Astrocyte (in vitro differentiated cells and primary cell): ENCODE measurements around the gene LRMDA. TPM values are rescaled to one million over a fixed set of nuclear protein-coding genes. Genes with fewer than 3 reads are reported as not detected.

ENCODE experiments used
- DNase-seq: peaks from one replicate; pipeline ENCODE4 v3.0.0-alpha.2; 2010; ENCODE audit warnings: low read depth
- FAIRE-seq: peaks from 2 replicates; lab custom pipeline; 2011; peaks lifted over from hg19 to GRCh38; lab: Jason Lieb, UNC
- H2AFZ ChIP-seq: 2 replicates; pipeline ENCODE4 v1.6.0; 2012; ENCODE audit warnings: low read depth, low read length, inconsistent platforms
- H3K27ac ChIP-seq: 2 replicates; pipeline ENCODE4 v1.5.1; 2011; ENCODE audit warnings: low read depth, low read length, inconsistent platforms
- H3K27me3 ChIP-seq: 2 replicates; pipeline ENCODE4 v1.6.0; 2011; ENCODE audit warnings: low read length, inconsistent platforms; ENCODE audit not compliant: insufficient read depth
- H3K36me3 ChIP-seq: 2 replicates; pipeline ENCODE4 v1.5.1; 2011; ENCODE audit warnings: low read length, inconsistent platforms; ENCODE audit not compliant: insufficient read depth
- H3K4me1 ChIP-seq: 2 replicates; pipeline ENCODE4 v1.5.1; 2011; ENCODE audit warnings: low read length, inconsistent platforms; ENCODE audit not compliant: insufficient read depth
- H3K4me2 ChIP-seq: 2 replicates; pipeline ENCODE4 v1.6.0; 2012; ENCODE audit warnings: low read length, inconsistent platforms
- H3K4me3 ChIP-seq: 2 replicates; pipeline ENCODE4 v1.5.1; 2011; ENCODE audit warnings: low read depth, mild to moderate bottlenecking, low read length, inconsistent platforms; ENCODE audit not compliant: insufficient read depth
- H3K79me2 ChIP-seq: 2 replicates; pipeline ENCODE4 v1.6.0; 2012; ENCODE audit warnings: mild to moderate bottlenecking, low read length, inconsistent platforms; ENCODE audit not compliant: insufficient read depth
- H3K9ac ChIP-seq: 2 replicates; pipeline ENCODE4 v1.6.0; 2012; ENCODE audit warnings: mild to moderate bottlenecking, low read length, inconsistent platforms
- H3K9me3 ChIP-seq: 2 replicates; pipeline ENCODE4 v1.5.1; 2012; ENCODE audit warnings: low read depth, mild to moderate bottlenecking, low read length, inconsistent platforms; ENCODE audit not compliant: insufficient read depth
- H4K20me1 ChIP-seq: 2 replicates; pipeline ENCODE4 v1.6.0; 2012; ENCODE audit warnings: low read length, inconsistent platforms; ENCODE audit not compliant: insufficient read depth
- H3K27ac Mint-ChIP-seq: one replicate; pipeline ENCODE4 v1.8.0; 2021; ENCODE audit warnings: mild to moderate bottlenecking, mixed read lengths; ENCODE audit not compliant: unreplicated experiment
- H3K27me3 Mint-ChIP-seq: one replicate; pipeline ENCODE4 v1.8.0; 2021; ENCODE audit warnings: low read depth, mixed read lengths; ENCODE audit not compliant: unreplicated experiment
- H3K36me3 Mint-ChIP-seq: one replicate; pipeline ENCODE4 v1.8.0; 2021; ENCODE audit warnings: low read depth, mixed read lengths; ENCODE audit not compliant: unreplicated experiment
- H3K4me1 Mint-ChIP-seq: one replicate; pipeline ENCODE4 v1.8.0; 2021; ENCODE audit warnings: low read depth, mixed read lengths; ENCODE audit not compliant: unreplicated experiment
- H3K4me3 Mint-ChIP-seq: one replicate; pipeline ENCODE4 v1.8.0; 2021; ENCODE audit warnings: mild to moderate bottlenecking, moderate library complexity, mixed read lengths; ENCODE audit not compliant: unreplicated experiment
- H3K9me3 Mint-ChIP-seq: one replicate; pipeline ENCODE4 v1.8.0; 2021; ENCODE audit warnings: mild to moderate bottlenecking, mixed read lengths; ENCODE audit not compliant: unreplicated experiment
- EZH2 ChIP-seq: IDR thresholded peaks from 2 replicates; pipeline ENCODE4 v1.6.1; 2012; ENCODE audit warnings: mild to moderate bottlenecking, low read length, inconsistent platforms; ENCODE audit not compliant: insufficient read depth
- total RNA-seq: library from RNA; stranded (reverse); gene quantifications from 2 replicates; pipeline ENCODE4 v1.2.1, GENCODE V29; 2021
- TF ChIP-seq, protein P1 (sequence below): IDR thresholded peaks from 2 replicates; pipeline ENCODE4 v1.5.1; 2011; ENCODE audit warnings: low read depth, mild to moderate bottlenecking, inconsistent platforms, low read length, moderate library complexity; ENCODE audit not compliant: insufficient read depth

The LRMDA gene
- total RNA-seq, 1 donor from 2014 or later, result 2.7 TPM

GRCh38 chr10:75634947-75635346 is 203.5 kb downstream of the LRMDA start:
- Histone ChIP-seq H3K36me3 (no peaks in the 10 kb centered on the region), H3K4me1 (no peaks in the 10 kb centered on the region), H3K4me2 (no peak overlapping the region), H3K9ac (no peak overlapping the region), H3K9me3 (no peaks in the 10 kb centered on the region), H3K27me3 (peaks cover 9% of the 10 kb centered on the region), H3K79me2 (no peaks in the 10 kb centered on the region), H3K4me3 (no peak overlapping the region), H4K20me1 (no peaks in the 10 kb centered on the region), H2AFZ (no peak overlapping the region), H3K27ac (no peak overlapping the region)
- Mint-ChIP-seq H3K4me3 (no peak overlapping the region), H3K27me3 (peaks cover 19% of the 10 kb centered on the region), H3K9me3 (peaks cover 4% of the 10 kb centered on the region), H3K4me1 (peaks cover 2% of the 10 kb centered on the region), H3K27ac (no peak overlapping the region), H3K36me3 (no peaks in the 10 kb centered on the region)
- TF ChIP-seq, protein P1, sequence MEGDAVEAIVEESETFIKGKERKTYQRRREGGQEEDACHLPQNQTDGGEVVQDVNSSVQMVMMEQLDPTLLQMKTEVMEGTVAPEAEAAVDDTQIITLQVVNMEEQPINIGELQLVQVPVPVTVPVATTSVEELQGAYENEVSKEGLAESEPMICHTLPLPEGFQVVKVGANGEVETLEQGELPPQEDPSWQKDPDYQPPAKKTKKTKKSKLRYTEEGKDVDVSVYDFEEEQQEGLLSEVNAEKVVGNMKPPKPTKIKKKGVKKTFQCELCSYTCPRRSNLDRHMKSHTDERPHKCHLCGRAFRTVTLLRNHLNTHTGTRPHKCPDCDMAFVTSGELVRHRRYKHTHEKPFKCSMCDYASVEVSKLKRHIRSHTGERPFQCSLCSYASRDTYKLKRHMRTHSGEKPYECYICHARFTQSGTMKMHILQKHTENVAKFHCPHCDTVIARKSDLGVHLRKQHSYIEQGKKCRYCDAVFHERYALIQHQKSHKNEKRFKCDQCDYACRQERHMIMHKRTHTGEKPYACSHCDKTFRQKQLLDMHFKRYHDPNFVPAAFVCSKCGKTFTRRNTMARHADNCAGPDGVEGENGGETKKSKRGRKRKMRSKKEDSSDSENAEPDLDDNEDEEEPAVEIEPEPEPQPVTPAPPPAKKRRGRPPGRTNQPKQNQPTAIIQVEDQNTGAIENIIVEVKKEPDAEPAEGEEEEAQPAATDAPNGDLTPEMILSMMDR, result no peak
- TF ChIP-seq EZH2, result no peak
- FAIRE-seq, result no peak
- no peak for DNase-seq

DNA sequence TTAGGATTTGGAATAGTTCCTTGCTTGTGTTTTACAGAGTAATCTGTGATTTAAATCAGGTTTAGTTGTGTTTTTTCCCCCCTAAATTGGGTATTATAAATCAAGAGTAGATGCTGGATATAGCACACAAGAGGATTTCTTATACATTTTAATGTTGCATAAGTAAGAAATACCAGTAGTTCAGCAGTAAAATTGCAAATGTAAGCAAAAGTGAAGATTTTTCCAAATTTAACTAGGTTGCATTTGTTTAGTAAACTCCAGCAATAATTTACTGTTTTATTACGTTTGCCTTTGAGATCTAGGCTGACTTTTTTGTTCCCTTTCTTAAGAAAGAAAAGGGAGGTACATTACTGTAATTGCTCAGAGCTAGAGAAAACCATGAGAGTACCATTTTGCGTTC is 207.3 kb downstream of the LRMDA start:
- Histone ChIP-seq H3K27me3 (peaks cover 13% of the 10 kb centered on the region), H3K36me3 (no peaks in the 10 kb centered on the region), H3K79me2 (no peaks in the 10 kb centered on the region), H3K4me3 (no peak overlapping the region), H3K27ac (no peak overlapping the region), H3K4me1 (no peaks in the 10 kb centered on the region), H3K4me2 (no peak overlapping the region), H2AFZ (no peak overlapping the region), H3K9me3 (no peaks in the 10 kb centered on the region), H4K20me1 (no peaks in the 10 kb centered on the region), H3K9ac (no peak overlapping the region)
- FAIRE-seq (no peak), DNase-seq (no peak)
- Mint-ChIP-seq H3K4me1 (peaks cover 2% of the 10 kb centered on the region), H3K4me3 (no peak overlapping the region), H3K9me3 (peaks cover 1% of the 10 kb centered on the region), H3K27ac (no peak overlapping the region), H3K27me3 (peaks cover 19% of the 10 kb centered on the region), H3K36me3 (no peaks in the 10 kb centered on the region)
- TF ChIP-seq, protein P1, result no peak
- TF ChIP-seq EZH2, result no peak

GRCh38 chr10:75639736-75640135 is 208.3 kb downstream of the LRMDA start:
- Histone ChIP-seq H3K9ac (no peak overlapping the region), H3K4me3 (no peak overlapping the region), H3K79me2 (no peaks in the 10 kb centered on the region), H3K27me3 (peaks cover 11% of the 10 kb centered on the region), H4K20me1 (no peaks in the 10 kb centered on the region), H3K4me2 (no peak overlapping the region), H3K36me3 (no peaks in the 10 kb centered on the region), H3K4me1 (no peaks in the 10 kb centered on the region), H3K9me3 (no peaks in the 10 kb centered on the region), H3K27ac (no peak overlapping the region), H2AFZ (no peak overlapping the region)
- TF ChIP-seq, protein P1, result no peak
- TF ChIP-seq EZH2, result no peak
- Mint-ChIP-seq H3K27ac (no peak overlapping the region), H3K4me3 (no peak overlapping the region), H3K36me3 (no peaks in the 10 kb centered on the region), H3K27me3 (peaks cover 23% of the 10 kb centered on the region), H3K9me3 (peaks cover 1% of the 10 kb centered on the region), H3K4me1 (peaks cover 2% of the 10 kb centered on the region)
- FAIRE-seq (no peak), DNase-seq (peak; percentile 58)
